ENCODE data around the gene DMAP1. TPM values are rescaled to one million over a fixed set of nuclear protein-coding genes. Genes with fewer than 3 reads are reported as not detected.

The DMAP1 gene
- total RNA-seq, 2 donors from 2014 or later, result 30.6 to 51.5 TPM

DNA sequence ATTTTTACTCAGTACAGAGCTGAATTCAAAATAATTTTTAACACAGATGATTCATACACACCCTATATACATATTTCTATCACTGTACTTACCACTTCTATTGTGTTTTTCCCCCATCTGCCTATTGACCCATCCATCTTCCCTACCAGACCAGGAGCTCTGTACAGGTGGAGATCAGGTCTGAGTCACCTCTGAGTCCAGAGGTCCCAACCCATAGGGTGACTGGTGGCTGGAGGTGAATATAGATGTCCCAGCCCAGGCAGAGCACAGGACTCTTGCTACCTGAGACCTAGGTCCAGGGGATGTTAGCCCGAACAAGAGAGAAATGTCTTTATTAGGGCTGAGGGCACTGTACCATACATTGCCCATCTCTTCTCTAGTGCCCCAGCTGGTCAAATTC is 54.8 kb downstream of the DMAP1 start:
- Histone ChIP-seq H3K27me3 (no peaks in the 10 kb centered on the region), H3K4me3 (no peak overlapping the region), H3K27ac (peak overlapping the region; percentile 81), H3K9me3 (no peaks in the 10 kb centered on the region), H3K36me3 (no peaks in the 10 kb centered on the region), H3K4me1 (peaks cover 30% of the 10 kb centered on the region), H3K9ac (ENCODE audit: low read depth in 2 of 2, low read length in 2 of 2) (peak overlapping the region in 1 of 2 donors; percentile 30)
- intact Hi-C loops (cut with DNase I), result no loop called here
- TF ChIP-seq, protein P1, sequence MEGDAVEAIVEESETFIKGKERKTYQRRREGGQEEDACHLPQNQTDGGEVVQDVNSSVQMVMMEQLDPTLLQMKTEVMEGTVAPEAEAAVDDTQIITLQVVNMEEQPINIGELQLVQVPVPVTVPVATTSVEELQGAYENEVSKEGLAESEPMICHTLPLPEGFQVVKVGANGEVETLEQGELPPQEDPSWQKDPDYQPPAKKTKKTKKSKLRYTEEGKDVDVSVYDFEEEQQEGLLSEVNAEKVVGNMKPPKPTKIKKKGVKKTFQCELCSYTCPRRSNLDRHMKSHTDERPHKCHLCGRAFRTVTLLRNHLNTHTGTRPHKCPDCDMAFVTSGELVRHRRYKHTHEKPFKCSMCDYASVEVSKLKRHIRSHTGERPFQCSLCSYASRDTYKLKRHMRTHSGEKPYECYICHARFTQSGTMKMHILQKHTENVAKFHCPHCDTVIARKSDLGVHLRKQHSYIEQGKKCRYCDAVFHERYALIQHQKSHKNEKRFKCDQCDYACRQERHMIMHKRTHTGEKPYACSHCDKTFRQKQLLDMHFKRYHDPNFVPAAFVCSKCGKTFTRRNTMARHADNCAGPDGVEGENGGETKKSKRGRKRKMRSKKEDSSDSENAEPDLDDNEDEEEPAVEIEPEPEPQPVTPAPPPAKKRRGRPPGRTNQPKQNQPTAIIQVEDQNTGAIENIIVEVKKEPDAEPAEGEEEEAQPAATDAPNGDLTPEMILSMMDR (IDR thresholded peaks at IDR 0.05), result no peak
- DNase-seq, result no peak

Other genes starting within 250 kb of the DMAP1 start
- gene DPH2, start 243.5 kb upstream of the DMAP1 start, total RNA-seq, result 10 to 100 TPM; 11.5 to 43.1 TPM
- gene ATP6V0B, start 238.5 kb upstream of the DMAP1 start, total RNA-seq, result 100 to 1,000 TPM; 183 to 270 TPM
- gene B4GALT2, start 234.3 kb upstream of the DMAP1 start, total RNA-seq, result 10 to 100 TPM; 26.6 to 38.5 TPM
- gene CCDC24, start 221.9 kb upstream of the DMAP1 start, total RNA-seq, result 10 to 100 TPM; 20.3 to 24.6 TPM
- 10 to 100 TPM; 21.7 to 26.1 TPM for gene SLC6A9, start 182.0 kb upstream of the DMAP1 start, total RNA-seq
- not detected for gene KLF17, start 94.7 kb upstream of the DMAP1 start, total RNA-seq
- not detected for gene KLF18, start 71.8 kb upstream of the DMAP1 start, total RNA-seq
- gene ERI3, start 141.8 kb downstream of the DMAP1 start, total RNA-seq, result 10 to 100 TPM; 29.7 to 58.2 TPM
- 10 to 100 TPM; 53.3 to 62.0 TPM for gene RNF220, start 191.8 kb downstream of the DMAP1 start, total RNA-seq

All from colonic mucosa (tissue), 4 donors.